ENCODE results near the gene FGF22. TPM values are rescaled to one million over a fixed set of nuclear protein-coding genes. Genes with fewer than 3 reads are reported as not detected.
A peak's percentile ranks its signal among the peaks of the same experiment; 100 is the strongest.

The FGF22 gene
- total and polyA plus RNA-seq, 2 of the 8 experiments (the other 6 are each of a cell fraction or from before 2014, with no cell fraction given), result 0.44 to 1.7 TPM

GRCh38 chr19:632579-633067, 7.1 kb upstream of the FGF22 start:
- no peaks in the 10 kb centered on the region for H3K9me3 ChIP-seq (ENCODE audit: insufficient read depth in 2 of 2, low read depth in 1 of 2, low read length in 1 of 2)
- peak overlapping the region; percentile 35 to 67 (median 64); a peak in 6 of 7 replicates for H3K9ac ChIP-seq (replicated peaks in 1 of 4; ENCODE audit: extremely low read depth in 1 of 4, low read depth in 3 of 4, low read length in 3 of 4)
- 0 out of 2 replicates have a peak overlapping the region, but pooled peaks have one; percentile 69 for H2AFZ ChIP-seq (ENCODE audit: low read length)
- H3K79me2 ChIP-seq (ENCODE audit: control insufficient read depth in 1 of 2, insufficient read depth in 2 of 2, low read length in 2 of 2), result peaks cover 0 to 18% of the 10 kb centered on the region in 2 experiments; a peak in 1 of 4 replicates
- H3K18ac ChIP-seq (ENCODE audit: extremely low read depth, low read length), result no peak overlapping the region
- H3K27ac ChIP-seq (ENCODE audit: low read depth, low read length), result peak overlapping the region; percentile 62; the same call in 1 of the 2 replicates
- 6% methylated on average over 25 of the region's 35 CpGs; no CpG with 5 or more reads in 1 of the 2 experiments for WGBS, 2 experiments (ENCODE audit: extremely low coverage in 1 of 2, insufficient coverage in 1 of 2, insufficient read length in 1 of 2, insufficient replicate concordance in 2 of 2, low coverage in 1 of 2, low lambda C conversion rate in 2 of 2, missing lambda C conversion rate in 1 of 2)
- peak overlapping the region; percentile 57; the same call in 1 of the 2 replicates for H4K8ac ChIP-seq (ENCODE audit: extremely low read depth, insufficient read depth, low read length)
- ChIA-PET CTCF (ENCODE audit: partially characterized antibody) (interaction anchor here (0.8 kb wide), 1 partner anchor 48 kb away, joined by 3 read pairs; no protein-coding TSS in a partner anchor), POLR2A (ENCODE audit: partially characterized antibody) (interaction anchor here (0.7 to 3.2 kb wide), 13 partner anchors 8 to 179 kb away, joined by 3 to 11 read pairs (median 4); partner anchors contain the start of gene BSG)
- H3K36me3 ChIP-seq (ENCODE audit: control insufficient read depth in 2 of 4, insufficient read depth in 4 of 4, low read length in 3 of 4), result peaks cover 0 to 8% (median 2%) of the 10 kb centered on the region in 4 experiments; a peak in 5 of 8 replicates
- H2BK12ac ChIP-seq (ENCODE audit: low read depth, low read length), result no peak overlapping the region
- H3K4me2 ChIP-seq (ENCODE audit: insufficient read depth in 1 of 2, low read depth in 2 of 2, low read length in 2 of 2), result peak overlapping the region; percentile 78 to 82
- H3K27me3 ChIP-seq (replicated peaks in 1 of 4; ENCODE audit: control insufficient read depth in 3 of 4, extremely low read depth in 1 of 4, insufficient read depth in 3 of 4, low read length in 3 of 4), result peaks cover 0 to 8% (median under 1%) of the 10 kb centered on the region in 4 experiments; a peak in 2 of 7 replicates
- no peak overlapping the region for H3K4ac ChIP-seq (replicated peaks; ENCODE audit: insufficient read length, low read depth, low read length)
- no peak overlapping the region for H3K14ac ChIP-seq (ENCODE audit: insufficient read length)
- H2BK120ac ChIP-seq (replicated peaks; ENCODE audit: low read depth, low read length), result no peak overlapping the region
- peaks cover 9% of the 10 kb centered on the region for H3K79me1 ChIP-seq (ENCODE audit: low read depth, low read length)
- H2AK5ac ChIP-seq (ENCODE audit: low read depth, low read length), result no peak overlapping the region
- H3K4me1 ChIP-seq (replicated peaks in 1 of 4; ENCODE audit: control insufficient read depth in 3 of 4, insufficient read depth in 4 of 4, low read length in 3 of 4), result peaks cover 0 to 8% (median 3%) of the 10 kb centered on the region in 4 experiments; a peak in 4 of 7 replicates
- H4K20me1 ChIP-seq (replicated peaks in 1 of 2; ENCODE audit: control insufficient read depth in 1 of 2, insufficient read depth in 2 of 2, low read length in 2 of 2), result peaks cover 4 to 5% of the 10 kb centered on the region in 2 experiments
- peaks cover 8% of the 10 kb centered on the region for H3K23me2 ChIP-seq (ENCODE audit: low read depth, low read length)
- no peak for FAIRE-seq
- H2BK15ac ChIP-seq (ENCODE audit: low read length), result no peak overlapping the region
- TF ChIP-seq KDM5A (IDR thresholded peaks at IDR 0.05; ENCODE audit: low read length), result no peak
- TF ChIP-seq, protein P1, sequence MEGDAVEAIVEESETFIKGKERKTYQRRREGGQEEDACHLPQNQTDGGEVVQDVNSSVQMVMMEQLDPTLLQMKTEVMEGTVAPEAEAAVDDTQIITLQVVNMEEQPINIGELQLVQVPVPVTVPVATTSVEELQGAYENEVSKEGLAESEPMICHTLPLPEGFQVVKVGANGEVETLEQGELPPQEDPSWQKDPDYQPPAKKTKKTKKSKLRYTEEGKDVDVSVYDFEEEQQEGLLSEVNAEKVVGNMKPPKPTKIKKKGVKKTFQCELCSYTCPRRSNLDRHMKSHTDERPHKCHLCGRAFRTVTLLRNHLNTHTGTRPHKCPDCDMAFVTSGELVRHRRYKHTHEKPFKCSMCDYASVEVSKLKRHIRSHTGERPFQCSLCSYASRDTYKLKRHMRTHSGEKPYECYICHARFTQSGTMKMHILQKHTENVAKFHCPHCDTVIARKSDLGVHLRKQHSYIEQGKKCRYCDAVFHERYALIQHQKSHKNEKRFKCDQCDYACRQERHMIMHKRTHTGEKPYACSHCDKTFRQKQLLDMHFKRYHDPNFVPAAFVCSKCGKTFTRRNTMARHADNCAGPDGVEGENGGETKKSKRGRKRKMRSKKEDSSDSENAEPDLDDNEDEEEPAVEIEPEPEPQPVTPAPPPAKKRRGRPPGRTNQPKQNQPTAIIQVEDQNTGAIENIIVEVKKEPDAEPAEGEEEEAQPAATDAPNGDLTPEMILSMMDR (IDR thresholded peaks at IDR 0.05; ENCODE audit: control extremely low read depth in 1 of 3, insufficient read depth in 1 of 3, low read depth in 1 of 3, low read length in 3 of 3), result no peak
- TF ChIP-seq TEAD4 (IDR thresholded peaks at IDR 0.05; ENCODE audit: low read depth, low read length), result no peak
- TF ChIP-seq, protein P2, sequence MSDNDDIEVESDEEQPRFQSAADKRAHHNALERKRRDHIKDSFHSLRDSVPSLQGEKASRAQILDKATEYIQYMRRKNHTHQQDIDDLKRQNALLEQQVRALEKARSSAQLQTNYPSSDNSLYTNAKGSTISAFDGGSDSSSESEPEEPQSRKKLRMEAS (IDR thresholded peaks at IDR 0.05), result peak; percentile 52
- TF ChIP-seq TAF1 (IDR thresholded peaks at IDR 0.05; ENCODE audit: low read depth, low read length), result peak; percentile 41
- no peak overlapping the region; the same call in 1 of the 2 replicates for H2BK5ac ChIP-seq (ENCODE audit: low read depth, low read length)
- no peak overlapping the region for H3K56ac ChIP-seq (replicated peaks; ENCODE audit: insufficient read length, low read depth, low read length)
- H4K91ac ChIP-seq (replicated peaks; ENCODE audit: insufficient read length, low read length), result peak overlapping the region; percentile 65
- DNase-seq (ENCODE audit: low read depth in 1 of 2, low spot score in 2 of 2), result peak in 1 of 2 experiments; percentile 73
- peak overlapping the region; percentile 88 to 99 (median 97) for H3K4me3 ChIP-seq (ENCODE audit: extremely low read depth in 1 of 4, insufficient read depth in 2 of 4, low read depth in 3 of 4, low read length in 4 of 4)
- no peak overlapping the region for H2BK20ac ChIP-seq (ENCODE audit: low read length)
- no peak overlapping the region for H4K5ac ChIP-seq (ENCODE audit: insufficient read length, low read depth, low read length)
- no peak overlapping the region for H3K23ac ChIP-seq (ENCODE audit: insufficient read length)
